GM23338 (cell line): Measurements from ENCODE around the gene RNF166. TPM values are rescaled to one million over a fixed set of nuclear protein-coding genes. Genes with fewer than 3 reads are reported as not detected.

ENCODE experiments used
- ATAC-seq: fragments of 200-7000 bp; cut with Tn5 transposase; 3 replicates; pipeline ENCODE4 v1.9.1; 2020
- DNase-seq: peaks from one replicate; pipeline ENCODE4 v3.0.0-alpha.2; 2015; ENCODE audit warnings: low spot score
- H2AFZ ChIP-seq: fragments of 200-600 bp; sonication (generic); 2 replicates; pipeline ENCODE4 v1.8.0; 2016; ENCODE audit warnings: antibody characterized with exemption, mild to moderate bottlenecking, moderate library complexity
- H3F3A ChIP-seq: fragments of 200-600 bp; sonication (generic); replicated peaks from 2 replicates; pipeline ENCODE4 v1.8.0; 2017; ENCODE audit warnings: antibody characterized with exemption, mixed run types, low read depth
- H3K27ac ChIP-seq: fragments of 200-600 bp; sonication (generic); 2 replicates; pipeline ENCODE4 v1.6.1; 2016; ENCODE audit warnings: low read depth
- H3K27me3 ChIP-seq: fragments of 200-600 bp; sonication (generic); 2 replicates; pipeline ENCODE4 v1.8.0; 2016; ENCODE audit warnings: mild to moderate bottlenecking, mixed run types, moderate library complexity; ENCODE audit not compliant: insufficient read depth
- H3K36me3 ChIP-seq: fragments of 200-600 bp; sonication (generic); 2 replicates; pipeline ENCODE4 v1.8.0; 2016; ENCODE audit warnings: mild to moderate bottlenecking; ENCODE audit not compliant: insufficient read depth
- H3K4me1 ChIP-seq: fragments of 200-600 bp; sonication (generic); 2 replicates; pipeline ENCODE4 v1.8.0; 2016; ENCODE audit warnings: mild to moderate bottlenecking, moderate library complexity; ENCODE audit not compliant: insufficient read depth
- H3K4me2 ChIP-seq: fragments of 200-600 bp; sonication (generic); 2 replicates; pipeline ENCODE4 v1.7.1; 2017; ENCODE audit warnings: mixed run types
- H3K4me3 ChIP-seq: fragments of 200-600 bp; sonication (generic); 2 replicates; pipeline ENCODE4 v1.6.1; 2016; ENCODE audit warnings: mixed run types
- H3K79me2 ChIP-seq: fragments of 200-600 bp; sonication (generic); replicated peaks from 2 replicates; pipeline ENCODE4 v1.8.0; 2017; ENCODE audit warnings: mild to moderate bottlenecking; ENCODE audit not compliant: insufficient read depth
- H3K9me2 ChIP-seq: fragments of 200-600 bp; sonication (generic); 2 replicates; pipeline ENCODE4 v1.8.0; 2017; ENCODE audit not compliant: insufficient read depth
- H4K20me1 ChIP-seq: fragments of 200-600 bp; sonication (generic); replicated peaks from 2 replicates; pipeline ENCODE4 v1.8.0; 2017; ENCODE audit warnings: mild to moderate bottlenecking; ENCODE audit not compliant: insufficient read depth
- H3K27ac Mint-ChIP-seq: 2 replicates; pipeline ENCODE4 v1.8.0; 2020; ENCODE audit warnings: inconsistent platforms, mild to moderate bottlenecking, moderate library complexity, mixed read lengths
- H3K27me3 Mint-ChIP-seq: 3 replicates; pipeline ENCODE4 v1.8.0; 2022; ENCODE audit warnings: low read depth, mild to moderate bottlenecking, moderate library complexity, mixed read lengths, inconsistent platforms; ENCODE audit not compliant: insufficient read depth, poor library complexity
- H3K36me3 Mint-ChIP-seq: 3 replicates; pipeline ENCODE4 v1.8.0; 2021; ENCODE audit warnings: low read depth, mild to moderate bottlenecking, inconsistent platforms, moderate library complexity, mixed read lengths
- H3K4me1 Mint-ChIP-seq: 3 replicates; pipeline ENCODE4 v1.8.0; 2020; ENCODE audit warnings: mild to moderate bottlenecking, inconsistent platforms, mixed read lengths
- H3K4me3 Mint-ChIP-seq: 3 replicates; pipeline ENCODE4 v1.8.0; 2021; ENCODE audit warnings: moderate library complexity, mild to moderate bottlenecking, inconsistent platforms, mixed read lengths
- H3K9me3 Mint-ChIP-seq: 3 replicates; pipeline ENCODE4 v1.8.0; 2020; ENCODE audit warnings: moderate library complexity, mild to moderate bottlenecking, inconsistent platforms, mixed read lengths
- CREB1 ChIP-seq: fragments of 250-450 bp; sonication (Bioruptor Pico); IDR thresholded peaks from 2 replicates; pipeline ENCODE4 v1.5.0; 2020; ENCODE audit warnings: low read depth, mild to moderate bottlenecking, moderate library complexity
- EZH2 ChIP-seq: fragments of 200-600 bp; sonication (generic); IDR thresholded peaks from one replicate; pipeline ENCODE4 v1.8.0; 2017; ENCODE audit warnings: antibody characterized with exemption, mild to moderate bottlenecking, low read depth; ENCODE audit not compliant: unreplicated experiment
- EZH2phosphoT487 ChIP-seq: fragments of 200-600 bp; sonication (generic); IDR thresholded peaks from one replicate; pipeline ENCODE4 v1.8.1; 2018; ENCODE audit warnings: antibody characterized with exemption; ENCODE audit not compliant: unreplicated experiment
- JUNB ChIP-seq: IDR thresholded peaks from one replicate; pipeline ENCODE4 v1.6.1; 2016; ENCODE audit warnings: antibody characterized with exemption; ENCODE audit not compliant: unreplicated experiment
- NANOG ChIP-seq: IDR thresholded peaks from 2 replicates; pipeline ENCODE4 v1.6.1; 2016; ENCODE audit warnings: antibody characterized with exemption, borderline replicate concordance
- POLR2AphosphoS5 ChIP-seq: IDR thresholded peaks from 2 replicates; pipeline ENCODE4 v1.6.1; 2016; ENCODE audit warnings: antibody characterized with exemption, low read depth
- STAT1 ChIP-seq: IDR thresholded peaks from one replicate; pipeline ENCODE4 v1.6.1; 2016; ENCODE audit warnings: antibody characterized with exemption; ENCODE audit not compliant: unreplicated experiment
- ZNF114 ChIP-seq: fragments of 250-450 bp; sonication (Bioruptor Pico); IDR thresholded peaks from 2 replicates; pipeline ENCODE4 v1.5.0; 2020; ENCODE audit warnings: mild to moderate bottlenecking, moderate library complexity
- ZNF331 ChIP-seq: fragments of 250-450 bp; sonication (Bioruptor Pico); IDR thresholded peaks from 2 replicates; pipeline ENCODE4 v1.5.0; 2020; ENCODE audit warnings: low read depth, mild to moderate bottlenecking, moderate library complexity
- polyA plus RNA-seq: library from polyadenylated mRNA; unstranded; fragments of >200 nt; fragmentation: Nextera tagmentation; extraction: Ambion mirVana; gene quantifications from 2 replicates; pipeline ENCODE4 v1.2.1, GENCODE V29; 2016
- total RNA-seq: library from RNA; depleted of rRNA; stranded (reverse); fragments of >200 nt; shearing (Covaris generic); gene quantifications from 2 replicates; pipeline ENCODE4 v1.2.3, GENCODE V29; 2014
- TF ChIP-seq, protein P1 (sequence below), 2 experiments: fragments of 200-600 bp in 1 of 2; sonication (generic) in 1 of 2; conservative IDR thresholded peaks; 2 replicates each; pipeline versions ENCODE4 v1.5.1 to v1.6.1; 2016 to 2017; ENCODE audit warnings: antibody characterized with exemption in 2 of 2, low read depth in 2 of 2, mild to moderate bottlenecking in 2 of 2, moderate library complexity in 1 of 2
- TF ChIP-seq, protein P2 (sequence below): IDR thresholded peaks from 2 replicates; pipeline ENCODE4 v1.6.1; 2016; ENCODE audit warnings: antibody characterized with exemption
- TF ChIP-seq, protein P3 (sequence below): IDR thresholded peaks from one replicate; pipeline ENCODE4 v1.6.1; 2018; ENCODE audit warnings: antibody characterized with exemption; ENCODE audit not compliant: unreplicated experiment
- TF ChIP-seq, protein P4 (sequence below): fragments of 250-450 bp; sonication (Bioruptor Pico); IDR thresholded peaks from 2 replicates; pipeline ENCODE4 v1.5.0; 2020; ENCODE audit warnings: mild to moderate bottlenecking, moderate library complexity

The RNF166 gene
- total and polyA plus RNA-seq, 2 experiments from 2014 or later, result 24.9 to 43.4 TPM

DNA sequence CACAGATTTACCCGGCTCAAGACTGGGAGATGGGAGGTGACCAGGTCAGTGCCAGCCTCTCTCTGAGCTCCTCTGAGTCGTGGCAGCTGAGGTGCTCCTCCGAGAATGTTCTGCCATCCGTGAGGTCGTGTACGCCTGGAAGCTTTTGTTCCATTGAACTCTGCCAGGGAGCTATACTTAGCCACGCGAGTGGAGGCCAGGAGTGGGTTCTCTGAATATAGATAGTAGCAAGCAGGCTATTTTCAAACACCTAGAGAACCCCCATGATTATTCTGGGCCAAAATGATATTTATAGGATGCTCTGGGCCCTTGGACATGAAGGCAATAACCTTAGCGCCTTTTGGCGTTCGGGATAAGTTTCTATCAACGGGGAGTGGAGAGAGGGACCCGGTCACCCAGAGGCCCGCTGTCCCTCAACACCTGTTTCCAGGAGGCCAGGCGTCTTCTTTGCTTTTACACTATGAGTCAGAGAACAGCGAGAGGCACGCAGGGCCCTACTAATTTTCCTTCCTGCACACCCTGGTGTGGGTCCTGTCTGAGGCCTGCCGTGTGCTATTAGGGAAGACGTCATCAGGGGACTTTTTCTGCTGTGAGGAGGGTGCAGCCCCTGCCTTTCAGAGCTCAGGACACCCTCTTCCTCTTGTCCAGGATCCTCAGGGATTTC is 32.4 kb downstream of the RNF166 start:
- Mint-ChIP-seq H3K4me1 (peaks cover 6% of the 10 kb centered on the region; the same call in 2 of the 3 replicates), H3K27ac (no peak overlapping the region), H3K4me3 (no peak overlapping the region)

More for the DNA sequence above, 32.4 kb downstream of the RNF166 start:
- Mint-ChIP-seq H3K27me3 (peaks cover 12% of the 10 kb centered on the region), H3K36me3 (peaks cover under 1% of the 10 kb centered on the region), H3K9me3 (peaks cover under 1% of the 10 kb centered on the region; the same call in 1 of the 3 replicates)
- Histone ChIP-seq H3K4me3 (no peak overlapping the region), H3K4me2 (no peak overlapping the region), H3K4me1 (peaks cover 5% of the 10 kb centered on the region; the same call in 1 of the 2 replicates), H3K9me2 (no peaks in the 10 kb centered on the region), H3K36me3 (no peaks in the 10 kb centered on the region; the same call in 1 of the 2 replicates), H3K79me2 (no peaks in the 10 kb centered on the region), H3K27me3 (no peaks in the 10 kb centered on the region), H3K27ac (no peak overlapping the region), H2AFZ (no peak overlapping the region), H3F3A (0 out of 2 replicates have a peak, but pooled peaks cover 11% of the 10 kb centered on the region), H4K20me1 (no peaks in the 10 kb centered on the region; the same call in 1 of the 2 replicates)
- ATAC-seq (no peak), DNase-seq (no peak)
- TF ChIP-seq STAT1 (no peak), EZH2 (no peak), CREB1 (CRISPR knock-in tag) (no peak), JUNB (no peak), NANOG (no peak), EZH2phosphoT487 (no peak), POLR2AphosphoS5 (no peak), ZNF114 (no peak), ZNF331 (CRISPR knock-in tag) (no peak)
- TF ChIP-seq, protein P1, sequence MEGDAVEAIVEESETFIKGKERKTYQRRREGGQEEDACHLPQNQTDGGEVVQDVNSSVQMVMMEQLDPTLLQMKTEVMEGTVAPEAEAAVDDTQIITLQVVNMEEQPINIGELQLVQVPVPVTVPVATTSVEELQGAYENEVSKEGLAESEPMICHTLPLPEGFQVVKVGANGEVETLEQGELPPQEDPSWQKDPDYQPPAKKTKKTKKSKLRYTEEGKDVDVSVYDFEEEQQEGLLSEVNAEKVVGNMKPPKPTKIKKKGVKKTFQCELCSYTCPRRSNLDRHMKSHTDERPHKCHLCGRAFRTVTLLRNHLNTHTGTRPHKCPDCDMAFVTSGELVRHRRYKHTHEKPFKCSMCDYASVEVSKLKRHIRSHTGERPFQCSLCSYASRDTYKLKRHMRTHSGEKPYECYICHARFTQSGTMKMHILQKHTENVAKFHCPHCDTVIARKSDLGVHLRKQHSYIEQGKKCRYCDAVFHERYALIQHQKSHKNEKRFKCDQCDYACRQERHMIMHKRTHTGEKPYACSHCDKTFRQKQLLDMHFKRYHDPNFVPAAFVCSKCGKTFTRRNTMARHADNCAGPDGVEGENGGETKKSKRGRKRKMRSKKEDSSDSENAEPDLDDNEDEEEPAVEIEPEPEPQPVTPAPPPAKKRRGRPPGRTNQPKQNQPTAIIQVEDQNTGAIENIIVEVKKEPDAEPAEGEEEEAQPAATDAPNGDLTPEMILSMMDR (conservative IDR thresholded peaks at IDR 0.05; ENCODE audit: low read depth in 2 of 2), result no peak
- TF ChIP-seq, protein P2, sequence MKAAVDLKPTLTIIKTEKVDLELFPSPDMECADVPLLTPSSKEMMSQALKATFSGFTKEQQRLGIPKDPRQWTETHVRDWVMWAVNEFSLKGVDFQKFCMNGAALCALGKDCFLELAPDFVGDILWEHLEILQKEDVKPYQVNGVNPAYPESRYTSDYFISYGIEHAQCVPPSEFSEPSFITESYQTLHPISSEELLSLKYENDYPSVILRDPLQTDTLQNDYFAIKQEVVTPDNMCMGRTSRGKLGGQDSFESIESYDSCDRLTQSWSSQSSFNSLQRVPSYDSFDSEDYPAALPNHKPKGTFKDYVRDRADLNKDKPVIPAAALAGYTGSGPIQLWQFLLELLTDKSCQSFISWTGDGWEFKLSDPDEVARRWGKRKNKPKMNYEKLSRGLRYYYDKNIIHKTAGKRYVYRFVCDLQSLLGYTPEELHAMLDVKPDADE, result no peak
- TF ChIP-seq, protein P3, sequence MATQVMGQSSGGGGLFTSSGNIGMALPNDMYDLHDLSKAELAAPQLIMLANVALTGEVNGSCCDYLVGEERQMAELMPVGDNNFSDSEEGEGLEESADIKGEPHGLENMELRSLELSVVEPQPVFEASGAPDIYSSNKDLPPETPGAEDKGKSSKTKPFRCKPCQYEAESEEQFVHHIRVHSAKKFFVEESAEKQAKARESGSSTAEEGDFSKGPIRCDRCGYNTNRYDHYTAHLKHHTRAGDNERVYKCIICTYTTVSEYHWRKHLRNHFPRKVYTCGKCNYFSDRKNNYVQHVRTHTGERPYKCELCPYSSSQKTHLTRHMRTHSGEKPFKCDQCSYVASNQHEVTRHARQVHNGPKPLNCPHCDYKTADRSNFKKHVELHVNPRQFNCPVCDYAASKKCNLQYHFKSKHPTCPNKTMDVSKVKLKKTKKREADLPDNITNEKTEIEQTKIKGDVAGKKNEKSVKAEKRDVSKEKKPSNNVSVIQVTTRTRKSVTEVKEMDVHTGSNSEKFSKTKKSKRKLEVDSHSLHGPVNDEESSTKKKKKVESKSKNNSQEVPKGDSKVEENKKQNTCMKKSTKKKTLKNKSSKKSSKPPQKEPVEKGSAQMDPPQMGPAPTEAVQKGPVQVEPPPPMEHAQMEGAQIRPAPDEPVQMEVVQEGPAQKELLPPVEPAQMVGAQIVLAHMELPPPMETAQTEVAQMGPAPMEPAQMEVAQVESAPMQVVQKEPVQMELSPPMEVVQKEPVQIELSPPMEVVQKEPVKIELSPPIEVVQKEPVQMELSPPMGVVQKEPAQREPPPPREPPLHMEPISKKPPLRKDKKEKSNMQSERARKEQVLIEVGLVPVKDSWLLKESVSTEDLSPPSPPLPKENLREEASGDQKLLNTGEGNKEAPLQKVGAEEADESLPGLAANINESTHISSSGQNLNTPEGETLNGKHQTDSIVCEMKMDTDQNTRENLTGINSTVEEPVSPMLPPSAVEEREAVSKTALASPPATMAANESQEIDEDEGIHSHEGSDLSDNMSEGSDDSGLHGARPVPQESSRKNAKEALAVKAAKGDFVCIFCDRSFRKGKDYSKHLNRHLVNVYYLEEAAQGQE, result no peak
- TF ChIP-seq, protein P4, sequence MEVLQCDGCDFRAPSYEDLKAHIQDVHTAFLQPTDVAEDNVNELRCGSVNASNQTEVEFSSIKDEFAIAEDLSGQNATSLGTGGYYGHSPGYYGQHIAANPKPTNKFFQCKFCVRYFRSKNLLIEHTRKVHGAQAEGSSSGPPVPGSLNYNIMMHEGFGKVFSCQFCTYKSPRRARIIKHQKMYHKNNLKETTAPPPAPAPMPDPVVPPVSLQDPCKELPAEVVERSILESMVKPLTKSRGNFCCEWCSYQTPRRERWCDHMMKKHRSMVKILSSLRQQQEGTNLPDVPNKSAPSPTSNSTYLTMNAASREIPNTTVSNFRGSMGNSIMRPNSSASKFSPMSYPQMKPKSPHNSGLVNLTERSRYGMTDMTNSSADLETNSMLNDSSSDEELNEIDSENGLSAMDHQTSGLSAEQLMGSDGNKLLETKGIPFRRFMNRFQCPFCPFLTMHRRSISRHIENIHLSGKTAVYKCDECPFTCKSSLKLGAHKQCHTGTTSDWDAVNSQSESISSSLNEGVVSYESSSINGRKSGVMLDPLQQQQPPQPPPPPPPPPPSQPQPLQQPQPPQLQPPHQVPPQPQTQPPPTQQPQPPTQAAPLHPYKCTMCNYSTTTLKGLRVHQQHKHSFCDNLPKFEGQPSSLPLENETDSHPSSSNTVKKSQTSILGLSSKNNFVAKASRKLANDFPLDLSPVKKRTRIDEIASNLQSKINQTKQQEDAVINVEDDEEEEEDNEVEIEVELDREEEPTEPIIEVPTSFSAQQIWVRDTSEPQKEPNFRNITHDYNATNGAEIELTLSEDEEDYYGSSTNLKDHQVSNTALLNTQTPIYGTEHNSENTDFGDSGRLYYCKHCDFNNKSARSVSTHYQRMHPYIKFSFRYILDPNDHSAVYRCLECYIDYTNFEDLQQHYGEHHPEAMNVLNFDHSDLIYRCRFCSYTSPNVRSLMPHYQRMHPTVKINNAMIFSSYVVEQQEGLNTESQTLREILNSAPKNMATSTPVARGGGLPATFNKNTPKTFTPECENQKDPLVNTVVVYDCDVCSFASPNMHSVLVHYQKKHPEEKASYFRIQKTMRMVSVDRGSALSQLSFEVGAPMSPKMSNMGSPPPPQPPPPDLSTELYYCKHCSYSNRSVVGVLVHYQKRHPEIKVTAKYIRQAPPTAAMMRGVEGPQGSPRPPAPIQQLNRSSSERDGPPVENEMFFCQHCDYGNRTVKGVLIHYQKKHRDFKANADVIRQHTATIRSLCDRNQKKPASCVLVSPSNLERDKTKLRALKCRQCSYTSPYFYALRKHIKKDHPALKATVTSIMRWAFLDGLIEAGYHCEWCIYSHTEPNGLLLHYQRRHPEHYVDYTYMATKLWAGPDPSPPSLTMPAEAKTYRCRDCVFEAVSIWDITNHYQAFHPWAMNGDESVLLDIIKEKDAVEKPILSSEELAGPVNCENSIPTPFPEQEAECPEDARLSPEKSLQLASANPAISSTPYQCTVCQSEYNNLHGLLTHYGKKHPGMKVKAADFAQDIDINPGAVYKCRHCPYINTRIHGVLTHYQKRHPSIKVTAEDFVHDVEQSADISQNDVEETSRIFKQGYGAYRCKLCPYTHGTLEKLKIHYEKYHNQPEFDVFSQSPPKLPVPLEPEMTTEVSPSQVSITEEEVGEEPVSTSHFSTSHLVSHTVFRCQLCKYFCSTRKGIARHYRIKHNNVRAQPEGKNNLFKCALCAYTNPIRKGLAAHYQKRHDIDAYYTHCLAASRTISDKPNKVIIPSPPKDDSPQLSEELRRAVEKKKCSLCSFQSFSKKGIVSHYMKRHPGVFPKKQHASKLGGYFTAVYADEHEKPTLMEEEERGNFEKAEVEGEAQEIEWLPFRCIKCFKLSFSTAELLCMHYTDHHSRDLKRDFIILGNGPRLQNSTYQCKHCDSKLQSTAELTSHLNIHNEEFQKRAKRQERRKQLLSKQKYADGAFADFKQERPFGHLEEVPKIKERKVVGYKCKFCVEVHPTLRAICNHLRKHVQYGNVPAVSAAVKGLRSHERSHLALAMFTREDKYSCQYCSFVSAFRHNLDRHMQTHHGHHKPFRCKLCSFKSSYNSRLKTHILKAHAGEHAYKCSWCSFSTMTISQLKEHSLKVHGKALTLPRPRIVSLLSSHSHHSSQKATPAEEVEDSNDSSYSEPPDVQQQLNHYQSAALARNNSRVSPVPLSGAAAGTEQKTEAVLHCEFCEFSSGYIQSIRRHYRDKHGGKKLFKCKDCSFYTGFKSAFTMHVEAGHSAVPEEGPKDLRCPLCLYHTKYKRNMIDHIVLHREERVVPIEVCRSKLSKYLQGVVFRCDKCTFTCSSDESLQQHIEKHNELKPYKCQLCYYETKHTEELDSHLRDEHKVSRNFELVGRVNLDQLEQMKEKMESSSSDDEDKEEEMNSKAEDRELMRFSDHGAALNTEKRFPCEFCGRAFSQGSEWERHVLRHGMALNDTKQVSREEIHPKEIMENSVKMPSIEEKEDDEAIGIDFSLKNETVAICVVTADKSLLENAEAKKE (CRISPR knock-in tag), result no peak
